ENCODE results near the gene SH2D6.

Gene SH2D6

GRCh38 chr2:85385746-85386145 lies 32.8 kb upstream of the SH2D6 start:
- Histone ChIP-seq H3K4me1 (ENCODE audit: control insufficient read depth, insufficient read depth, low read length, poor library complexity, severe bottlenecking) (no peaks in the 10 kb centered on the region), H3K9me3 (ENCODE audit: control insufficient read depth, low read length) (no peaks in the 10 kb centered on the region), H3K4me3 (ENCODE audit: extremely low read depth, insufficient read depth, low read length, poor library complexity, severe bottlenecking) (no peak overlapping the region), H3K36me3 (ENCODE audit: control insufficient read depth, insufficient read depth, low read length) (peaks cover 31% of the 10 kb centered on the region), H3K27ac (ENCODE audit: low read depth, low read length, severe bottlenecking) (no peak overlapping the region)
- 85 to 100% methylated on average over 1 to 2 of the region's 2 CpGs for WGBS, 2 experiments (ENCODE audit: insufficient coverage in 2 of 2)

DNA sequence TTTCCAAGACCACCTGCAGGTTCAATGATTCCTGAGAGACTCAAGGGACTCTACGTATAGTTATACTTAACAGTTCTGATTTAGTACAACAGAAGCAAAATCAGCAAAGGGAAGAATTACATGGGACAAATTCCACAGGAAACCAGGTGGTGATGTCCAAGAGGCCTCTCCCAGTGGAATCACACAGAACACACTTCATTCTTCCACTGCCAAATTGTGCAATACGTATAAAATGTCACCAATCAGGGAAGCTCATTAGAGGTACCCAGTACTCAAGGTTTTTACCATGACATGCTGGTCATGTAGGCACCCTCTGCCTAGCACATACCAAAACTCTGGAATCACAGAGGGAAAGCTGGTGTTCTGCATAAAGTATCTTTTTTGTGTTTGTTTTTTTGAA lies 30.8 kb upstream of the SH2D6 start:
- Histone ChIP-seq H3K36me3 (ENCODE audit: control insufficient read depth, insufficient read depth, low read length) (peaks cover 40% of the 10 kb centered on the region), H3K9me3 (ENCODE audit: control insufficient read depth, low read length) (no peaks in the 10 kb centered on the region)

GRCh38 chr2:85388878-85389538 lies 29.5 kb upstream of the SH2D6 start:
- H3K36me3 ChIP-seq (ENCODE audit: control insufficient read depth, insufficient read depth, low read length), result peaks cover 39% of the 10 kb centered on the region
- H3K4me1 ChIP-seq (ENCODE audit: control insufficient read depth, insufficient read depth, low read length, poor library complexity, severe bottlenecking), result no peaks in the 10 kb centered on the region
- H3K27ac ChIP-seq (ENCODE audit: low read depth, low read length, severe bottlenecking), result no peak overlapping the region
- 92 to 94% methylated on average over 5 to 9 of the region's 9 CpGs for WGBS, 2 experiments (ENCODE audit: insufficient coverage in 2 of 2)
- no peak overlapping the region for H3K4me3 ChIP-seq (ENCODE audit: extremely low read depth, insufficient read depth, low read length, poor library complexity, severe bottlenecking)
- no peaks in the 10 kb centered on the region for H3K9me3 ChIP-seq (ENCODE audit: control insufficient read depth, low read length)

More for the DNA sequence above, 30.8 kb upstream of the SH2D6 start:
- H3K4me3 ChIP-seq (ENCODE audit: extremely low read depth, insufficient read depth, low read length, poor library complexity, severe bottlenecking), result no peak overlapping the region
- H3K27ac ChIP-seq (ENCODE audit: low read depth, low read length, severe bottlenecking), result no peak overlapping the region
- H3K4me1 ChIP-seq (ENCODE audit: control insufficient read depth, insufficient read depth, low read length, poor library complexity, severe bottlenecking), result no peaks in the 10 kb centered on the region
- 100% methylated on average over 1 to 2 of the region's 2 CpGs for WGBS, 2 experiments (ENCODE audit: insufficient coverage in 2 of 2)

DNA sequence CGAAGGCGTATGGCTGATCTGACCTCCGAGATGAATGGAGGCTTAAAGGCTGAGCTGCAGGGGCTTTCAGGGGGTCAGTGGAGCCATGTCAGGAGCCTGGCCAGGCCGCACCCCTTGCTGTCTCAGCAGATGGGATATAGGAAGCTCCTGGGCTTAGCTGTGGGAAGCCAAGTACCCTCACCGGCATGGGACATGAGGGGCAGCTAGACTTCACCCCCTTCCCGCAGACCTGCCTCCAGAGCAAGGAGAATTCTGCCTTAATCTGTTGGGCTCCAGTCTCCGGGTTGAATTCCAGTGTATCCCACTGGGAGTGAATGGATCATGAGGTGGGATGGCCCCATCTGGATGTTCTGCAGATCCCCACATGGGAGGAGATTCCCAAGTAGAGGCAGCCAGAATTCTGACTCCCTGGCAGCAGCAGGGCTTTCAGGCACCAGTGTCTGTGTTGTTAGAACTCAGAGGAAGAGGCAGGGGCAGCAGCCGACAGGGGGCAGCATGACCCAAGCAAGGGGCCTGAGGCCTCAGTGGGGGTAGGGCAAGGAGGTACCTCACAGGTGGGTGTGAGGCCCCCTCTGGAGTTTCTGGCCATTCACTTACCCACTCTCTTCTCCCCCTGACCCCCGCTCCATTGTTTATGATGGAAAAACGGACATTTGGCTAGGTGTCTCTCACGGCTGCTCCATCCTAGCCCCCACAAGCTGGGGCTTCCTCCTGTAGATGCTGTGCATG lies 27.4 kb upstream of the SH2D6 start:
- Histone ChIP-seq H3K27ac (ENCODE audit: low read depth, low read length, severe bottlenecking) (no peak overlapping the region), H3K9me3 (ENCODE audit: control insufficient read depth, low read length) (no peaks in the 10 kb centered on the region), H3K4me1 (ENCODE audit: control insufficient read depth, insufficient read depth, low read length, poor library complexity, severe bottlenecking) (no peaks in the 10 kb centered on the region), H3K4me3 (ENCODE audit: extremely low read depth, insufficient read depth, low read length, poor library complexity, severe bottlenecking) (no peak overlapping the region), H3K36me3 (ENCODE audit: control insufficient read depth, insufficient read depth, low read length) (peaks cover 49% of the 10 kb centered on the region)
- WGBS, 2 experiments (ENCODE audit: insufficient coverage in 2 of 2), result 84 to 97% methylated on average over 6 to 9 of the region's 11 CpGs

DNA sequence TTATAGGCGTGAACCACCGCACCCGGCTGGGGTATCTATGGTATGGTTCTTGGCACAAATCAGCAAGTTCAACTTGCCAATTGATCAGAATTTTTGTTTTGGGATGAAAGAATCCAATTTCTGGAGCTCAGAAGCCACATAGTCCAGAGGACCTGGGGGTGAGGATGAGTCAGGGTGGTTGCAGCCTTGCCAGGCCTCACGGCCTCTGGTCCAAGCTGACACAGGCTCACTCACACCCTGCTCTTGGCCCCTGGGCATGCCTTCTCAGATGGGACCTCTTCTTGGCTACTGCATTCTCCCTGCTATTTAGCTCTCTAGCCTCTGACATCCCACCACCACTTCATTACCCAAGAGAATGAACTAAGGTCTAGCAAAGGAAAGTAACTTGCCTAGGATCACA lies 24.7 kb upstream of the SH2D6 start:
- 98 to 100% methylated on average over 3 to 4 of the region's 4 CpGs for WGBS, 2 experiments (ENCODE audit: insufficient coverage in 2 of 2)
- H3K4me1 ChIP-seq (ENCODE audit: control insufficient read depth, insufficient read depth, low read length, poor library complexity, severe bottlenecking), result no peaks in the 10 kb centered on the region
- H3K36me3 ChIP-seq (ENCODE audit: control insufficient read depth, insufficient read depth, low read length), result peaks cover 48% of the 10 kb centered on the region
- no peak overlapping the region for H3K27ac ChIP-seq (ENCODE audit: low read depth, low read length, severe bottlenecking)
- no peak overlapping the region for H3K4me3 ChIP-seq (ENCODE audit: extremely low read depth, insufficient read depth, low read length, poor library complexity, severe bottlenecking)
- H3K9me3 ChIP-seq (ENCODE audit: control insufficient read depth, low read length), result no peaks in the 10 kb centered on the region

- whole genome bisulfite sequencing, 2 experiments (ENCODE audit: insufficient coverage in 2 of 2), result 97 to 100% methylated on average over 3 of the region's 4 CpGs
- Histone ChIP-seq H3K9me3 (ENCODE audit: control insufficient read depth, low read length) (no peaks in the 10 kb centered on the region), H3K27ac (ENCODE audit: low read depth, low read length, severe bottlenecking) (no peak overlapping the region), H3K4me1 (ENCODE audit: control insufficient read depth, insufficient read depth, low read length, poor library complexity, severe bottlenecking) (no peaks in the 10 kb centered on the region), H3K4me3 (ENCODE audit: extremely low read depth, insufficient read depth, low read length, poor library complexity, severe bottlenecking) (no peak overlapping the region), H3K36me3 (ENCODE audit: control insufficient read depth, insufficient read depth, low read length) (peaks cover 48% of the 10 kb centered on the region)
Observed at GRCh38 chr2:85394261-85394681, 24.2 kb upstream of the SH2D6 start.

DNA sequence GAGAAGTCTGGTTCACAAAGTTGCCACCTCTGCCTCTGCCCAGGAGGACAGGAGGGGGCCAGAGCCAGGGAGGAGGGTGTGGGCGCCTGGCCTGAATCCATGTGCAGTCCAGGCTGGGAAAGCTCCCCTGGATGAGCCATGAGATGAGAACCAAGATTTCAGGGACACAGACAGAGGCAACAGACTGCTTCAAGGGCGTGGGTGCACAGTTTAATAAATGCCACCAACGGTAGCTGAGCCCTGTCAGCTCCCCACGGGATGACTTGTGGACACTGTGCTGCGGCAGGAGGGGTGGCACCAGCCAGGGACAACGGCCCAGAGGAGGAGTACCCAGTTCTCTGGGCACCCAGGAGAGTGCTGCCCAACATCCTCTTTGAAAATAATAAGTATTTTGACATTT lies 23.5 kb upstream of the SH2D6 start:
- Histone ChIP-seq H3K36me3 (ENCODE audit: control insufficient read depth, insufficient read depth, low read length) (peaks cover 48% of the 10 kb centered on the region), H3K4me3 (ENCODE audit: extremely low read depth, insufficient read depth, low read length, poor library complexity, severe bottlenecking) (no peak overlapping the region), H3K4me1 (ENCODE audit: control insufficient read depth, insufficient read depth, low read length, poor library complexity, severe bottlenecking) (no peaks in the 10 kb centered on the region), H3K27ac (ENCODE audit: low read depth, low read length, severe bottlenecking) (no peak overlapping the region), H3K9me3 (ENCODE audit: control insufficient read depth, low read length) (no peaks in the 10 kb centered on the region)
- 84 to 88% methylated on average over 6 of the region's 6 CpGs for WGBS, 2 experiments (ENCODE audit: insufficient coverage in 2 of 2)

DNA sequence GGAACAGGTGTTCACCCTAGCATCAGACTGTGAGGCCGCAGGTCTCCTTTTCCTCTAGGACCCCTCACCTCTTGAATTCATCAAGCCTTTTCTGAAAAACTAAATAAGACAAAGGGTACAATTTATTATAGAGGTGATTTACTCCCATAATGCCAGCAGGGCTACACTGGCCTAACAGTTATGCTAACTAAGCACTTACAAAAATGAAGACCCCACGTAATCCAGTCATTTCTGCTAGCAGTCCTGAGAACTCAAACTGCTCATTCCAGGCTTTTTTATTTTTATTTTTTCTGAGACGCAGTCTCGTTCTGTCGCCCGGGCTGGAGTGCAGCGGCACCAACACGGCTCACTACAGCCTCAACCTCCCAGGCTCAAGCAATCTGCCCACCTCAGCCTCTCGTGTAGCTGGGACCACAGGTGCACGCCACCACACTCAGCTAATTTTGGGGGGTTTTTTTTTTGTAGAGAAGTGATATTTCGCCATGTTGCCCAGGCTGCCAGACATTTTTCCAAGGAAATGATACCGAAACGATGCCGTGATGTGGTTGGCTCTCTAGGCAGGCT lies 22.5 kb upstream of the SH2D6 start:
- Histone ChIP-seq H3K9me3 (ENCODE audit: control insufficient read depth, low read length) (no peaks in the 10 kb centered on the region), H3K4me3 (ENCODE audit: extremely low read depth, insufficient read depth, low read length, poor library complexity, severe bottlenecking) (no peak overlapping the region), H3K27ac (ENCODE audit: low read depth, low read length, severe bottlenecking) (no peak overlapping the region), H3K36me3 (ENCODE audit: control insufficient read depth, insufficient read depth, low read length) (peaks cover 55% of the 10 kb centered on the region), H3K4me1 (ENCODE audit: control insufficient read depth, insufficient read depth, low read length, poor library complexity, severe bottlenecking) (no peaks in the 10 kb centered on the region)
- WGBS, 2 experiments (ENCODE audit: insufficient coverage in 2 of 2), result 97 to 98% methylated on average over 9 of the region's 14 CpGs

GRCh38 chr2:85396531-85397470 lies 21.7 kb upstream of the SH2D6 start:
- no peaks in the 10 kb centered on the region for H3K9me3 ChIP-seq (ENCODE audit: control insufficient read depth, low read length)
- no peaks in the 10 kb centered on the region for H3K4me1 ChIP-seq (ENCODE audit: control insufficient read depth, insufficient read depth, low read length, poor library complexity, severe bottlenecking)
- peaks cover 60% of the 10 kb centered on the region for H3K36me3 ChIP-seq (ENCODE audit: control insufficient read depth, insufficient read depth, low read length)
- H3K27ac ChIP-seq (ENCODE audit: low read depth, low read length, severe bottlenecking), result no peak overlapping the region
- no peak overlapping the region for H3K4me3 ChIP-seq (ENCODE audit: extremely low read depth, insufficient read depth, low read length, poor library complexity, severe bottlenecking)
- 89 to 97% methylated on average over 3 to 5 of the region's 5 CpGs for WGBS, 2 experiments (ENCODE audit: insufficient coverage in 2 of 2)

- WGBS, 2 experiments (ENCODE audit: insufficient coverage in 2 of 2), result 100% methylated on average over 3 of the region's 4 CpGs
- Histone ChIP-seq H3K4me3 (ENCODE audit: extremely low read depth, insufficient read depth, low read length, poor library complexity, severe bottlenecking) (no peak overlapping the region), H3K9me3 (ENCODE audit: control insufficient read depth, low read length) (no peaks in the 10 kb centered on the region)
Observed at GRCh38 chr2:85397925-85398331, 20.6 kb upstream of the SH2D6 start.

More at GRCh38 chr2:85397925-85398331, 20.6 kb upstream of the SH2D6 start:
- H3K36me3 ChIP-seq (ENCODE audit: control insufficient read depth, insufficient read depth, low read length), result peaks cover 52% of the 10 kb centered on the region
- H3K27ac ChIP-seq (ENCODE audit: low read depth, low read length, severe bottlenecking), result no peak overlapping the region
- H3K4me1 ChIP-seq (ENCODE audit: control insufficient read depth, insufficient read depth, low read length, poor library complexity, severe bottlenecking), result no peaks in the 10 kb centered on the region

Data from mesodermal cell (in vitro differentiated cells).